Body of pancreas (tissue), 4 donors: ENCODE measurements around the gene ADARB1. TPM values are rescaled to one million over a fixed set of nuclear protein-coding genes. Genes with fewer than 3 reads are reported as not detected.

ENCODE experiments used
- ATAC-seq: fragments of 150-250 bp; one replicate; pipeline ENCODE4 v1.9.1; 2016
- DNase-seq, 4 donors: peaks; one replicate each; pipeline ENCODE4 v3.0.0-alpha.2; 2019
- H3K27ac ChIP-seq, 4 donors: fragments of 200-600 bp; sonication (generic); 1 replicate in 3 of 4; 2 replicates in 1 of 4; pipeline versions ENCODE4 v1.5.1 to v1.6.1; 2016 to 2019; ENCODE audit warnings: mild to moderate bottlenecking in 1 of 4, mixed read lengths in 1 of 4, moderate library complexity in 1 of 4
- H3K27me3 ChIP-seq, 2 donors: fragments of 200-600 bp; sonication (generic); one replicate each; pipeline ENCODE4 v1.6.0; 2016; ENCODE audit warnings: mild to moderate bottlenecking in 1 of 2
- H3K36me3 ChIP-seq, 2 donors: fragments of 200-600 bp; sonication (generic); replicated peaks in 1 of 2; 2 replicates each; pipeline ENCODE4 v1.5.1; 2016; ENCODE audit warnings: low read depth in 2 of 2; ENCODE audit not compliant: insufficient read depth in 1 of 2
- H3K4me1 ChIP-seq: fragments of 200-600 bp; sonication (generic); one replicate; pipeline ENCODE4 v1.6.0; 2016
- H3K4me3 ChIP-seq, 2 donors: fragments of 200-600 bp; sonication (generic); 1 replicate in 1 of 2; 2 replicates in 1 of 2; pipeline ENCODE4 v1.5.1; 2016 to 2019
- H3K9me3 ChIP-seq, 3 donors: fragments of 200-600 bp; sonication (generic); 1 replicate in 2 of 3; 2 replicates in 1 of 3; pipeline ENCODE4 v1.5.1; 2016
- POLR2A ChIP-seq, 3 donors: fragments of 450-650 bp; IDR thresholded peaks; one replicate each; pipeline ENCODE4 v1.6.1; 2016; ENCODE audit warnings: antibody characterized with exemption in 3 of 3, mild to moderate bottlenecking in 2 of 3
- WGBS, 2 donors: methylation state at CpG; one replicate each; pipeline ENCODE4 v1.1.5; 2017; 5-methylcytosine and 5-hydroxymethylcytosine counted together
- intact Hi-C: fragments of 100-400 bp; cut with DNase I; formaldehyde crosslinking; loops from one replicate; pipeline ENCODE4 v1.15.1; 2023
- total RNA-seq, 2 donors: library from RNA; depleted of rRNA; stranded (reverse); fragments of >200 nt; gene quantifications; one replicate each; pipeline ENCODE4 v1.1.0, GENCODE V29; 2016
- TF ChIP-seq, protein P1 (sequence below), 7 experiments: fragments of 450-650 bp in 4 of 7; fragments of 200-600 bp in 3 of 7; sonication (generic) in 3 of 7; IDR thresholded peaks; one replicate each; pipeline ENCODE4 v1.5.1; 2016 to 2019; ENCODE audit warnings: antibody characterized with exemption in 7 of 7

Gene ADARB1
- total RNA-seq, 2 donors from 2014 or later: 11.4 to 11.5 TPM

DNA sequence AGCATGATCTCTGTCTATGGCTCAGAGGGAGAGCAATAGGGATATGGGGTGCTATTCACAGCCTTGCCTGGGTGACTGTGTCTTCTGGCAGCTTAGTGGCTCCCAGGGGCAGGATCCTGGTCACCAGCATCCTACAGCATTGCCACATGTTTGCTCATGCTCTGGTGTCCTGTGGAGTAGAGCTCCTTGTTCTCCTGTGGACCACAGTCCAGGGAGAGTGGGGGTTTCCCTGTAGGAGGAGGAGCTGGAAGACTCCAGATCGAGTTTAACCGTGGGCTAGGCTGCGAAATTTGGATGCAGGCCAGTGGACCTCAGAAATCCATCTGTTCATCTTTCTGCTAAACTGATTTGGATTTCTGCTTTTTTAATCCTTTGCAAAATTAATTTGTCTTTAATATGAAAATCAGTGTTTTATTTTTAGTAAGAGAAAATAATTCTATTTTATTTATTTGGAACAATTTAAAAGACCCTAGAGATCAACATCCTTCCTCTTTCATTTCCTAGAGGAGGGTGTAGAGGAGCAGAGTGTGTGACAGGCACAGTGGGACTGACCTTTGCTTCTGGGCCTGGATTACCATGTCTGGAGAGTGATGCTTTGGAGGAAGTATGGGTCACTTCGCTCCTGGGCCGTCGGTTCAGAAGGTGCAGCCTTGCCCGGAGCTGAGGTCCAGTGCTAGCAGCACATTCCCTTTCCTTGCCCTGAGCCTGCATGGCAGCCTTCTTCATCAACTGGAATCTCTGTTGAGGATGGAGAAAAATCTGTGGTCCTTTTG, 17.4 kb downstream of the ADARB1 start:
- no peaks in the 10 kb centered on the region for H3K27me3 ChIP-seq
- no peak for ATAC-seq
- no peaks in the 10 kb centered on the region for H3K9me3 ChIP-seq
- no peak overlapping the region for H3K4me3 ChIP-seq
- intact Hi-C loops: no loop called here
- TF ChIP-seq, protein P1, sequence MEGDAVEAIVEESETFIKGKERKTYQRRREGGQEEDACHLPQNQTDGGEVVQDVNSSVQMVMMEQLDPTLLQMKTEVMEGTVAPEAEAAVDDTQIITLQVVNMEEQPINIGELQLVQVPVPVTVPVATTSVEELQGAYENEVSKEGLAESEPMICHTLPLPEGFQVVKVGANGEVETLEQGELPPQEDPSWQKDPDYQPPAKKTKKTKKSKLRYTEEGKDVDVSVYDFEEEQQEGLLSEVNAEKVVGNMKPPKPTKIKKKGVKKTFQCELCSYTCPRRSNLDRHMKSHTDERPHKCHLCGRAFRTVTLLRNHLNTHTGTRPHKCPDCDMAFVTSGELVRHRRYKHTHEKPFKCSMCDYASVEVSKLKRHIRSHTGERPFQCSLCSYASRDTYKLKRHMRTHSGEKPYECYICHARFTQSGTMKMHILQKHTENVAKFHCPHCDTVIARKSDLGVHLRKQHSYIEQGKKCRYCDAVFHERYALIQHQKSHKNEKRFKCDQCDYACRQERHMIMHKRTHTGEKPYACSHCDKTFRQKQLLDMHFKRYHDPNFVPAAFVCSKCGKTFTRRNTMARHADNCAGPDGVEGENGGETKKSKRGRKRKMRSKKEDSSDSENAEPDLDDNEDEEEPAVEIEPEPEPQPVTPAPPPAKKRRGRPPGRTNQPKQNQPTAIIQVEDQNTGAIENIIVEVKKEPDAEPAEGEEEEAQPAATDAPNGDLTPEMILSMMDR (IDR thresholded peaks at IDR 0.05): no peak
- no peak for TF ChIP-seq POLR2A (IDR thresholded peaks at IDR 0.05)
- H3K27ac ChIP-seq: no peak overlapping the region
- no peaks in the 10 kb centered on the region for H3K36me3 ChIP-seq
- H3K4me1 ChIP-seq: peaks cover 6% of the 10 kb centered on the region
- DNase-seq: no peak
- 68 to 82% methylated on average over 7 of the region's 7 CpGs for WGBS, 2 donors

- WGBS, 2 donors: 24 to 56% methylated on average over 8 to 10 of the region's 12 CpGs
- peak overlapping the region in 2 of 4 donors; percentile 6 to 28 for H3K27ac ChIP-seq
- peaks cover 6% of the 10 kb centered on the region for H3K4me1 ChIP-seq
- no peaks in the 10 kb centered on the region for H3K27me3 ChIP-seq
- H3K9me3 ChIP-seq: no peaks in the 10 kb centered on the region
- no peaks in the 10 kb centered on the region for H3K36me3 ChIP-seq
- peak; percentile 29 to 69 (median 52) for DNase-seq
- no peak overlapping the region for H3K4me3 ChIP-seq
- intact Hi-C loops: no loop called here
- TF ChIP-seq, protein P1 (IDR thresholded peaks at IDR 0.05): no peak
- no peak for TF ChIP-seq POLR2A (IDR thresholded peaks at IDR 0.05)
- peak; percentile 35 for ATAC-seq
These were observed 18.7 kb downstream of the ADARB1 start for GRCh38 chr21:45093035-45093532.

- WGBS, 2 donors: 74 to 78% methylated on average over 7 of the region's 7 CpGs
- no peak for ATAC-seq
- no peaks in the 10 kb centered on the region for H3K36me3 ChIP-seq
- intact Hi-C loops: no loop called here
- TF ChIP-seq POLR2A (IDR thresholded peaks at IDR 0.05): no peak
- TF ChIP-seq, protein P1 (IDR thresholded peaks at IDR 0.05): no peak
- DNase-seq: no peak
- peaks cover 6% of the 10 kb centered on the region for H3K4me1 ChIP-seq
- no peak overlapping the region for H3K27ac ChIP-seq
- H3K4me3 ChIP-seq: no peak overlapping the region
- H3K27me3 ChIP-seq: no peaks in the 10 kb centered on the region
- no peaks in the 10 kb centered on the region for H3K9me3 ChIP-seq
These were observed 20.0 kb downstream of the ADARB1 start for GRCh38 chr21:45094412-45094811.

- WGBS, 2 donors: 87 to 91% methylated on average over 9 to 11 of the region's 11 CpGs
- no peaks in the 10 kb centered on the region for H3K27me3 ChIP-seq
- H3K36me3 ChIP-seq: no peaks in the 10 kb centered on the region
- intact Hi-C loops: no loop called here
- no peak for ATAC-seq
- peaks cover 6% of the 10 kb centered on the region for H3K4me1 ChIP-seq
- no peak for DNase-seq
- H3K9me3 ChIP-seq: no peaks in the 10 kb centered on the region
- no peak overlapping the region for H3K27ac ChIP-seq
- H3K4me3 ChIP-seq: no peak overlapping the region
- TF ChIP-seq, protein P1 (IDR thresholded peaks at IDR 0.05): no peak
- no peak for TF ChIP-seq POLR2A (IDR thresholded peaks at IDR 0.05)
These were observed 21.1 kb downstream of the ADARB1 start for GRCh38 chr21:45095505-45095904.

- no peak overlapping the region for H3K4me3 ChIP-seq
- H3K36me3 ChIP-seq: no peaks in the 10 kb centered on the region
- H3K27ac ChIP-seq: no peak overlapping the region
- ATAC-seq: no peak
- peaks cover 6% of the 10 kb centered on the region for H3K4me1 ChIP-seq
- H3K9me3 ChIP-seq: no peaks in the 10 kb centered on the region
- intact Hi-C loops: no loop called here
- no peak for TF ChIP-seq POLR2A (IDR thresholded peaks at IDR 0.05)
- TF ChIP-seq, protein P1 (IDR thresholded peaks at IDR 0.05): no peak
- WGBS, 2 donors: 79 to 81% methylated on average over 5 of the region's 5 CpGs
- no peaks in the 10 kb centered on the region for H3K27me3 ChIP-seq
- no peak for DNase-seq
These were observed 21.8 kb downstream of the ADARB1 start for GRCh38 chr21:45096217-45096616.
